A673 (cell line): ENCODE data around the gene VSX2. TPM values are rescaled to one million over a fixed set of nuclear protein-coding genes. Genes with fewer than 3 reads are reported as not detected.

Experiments
- BruUV-seq: library from RNA; stranded (reverse); fragments of 400-500 nt; replicated peaks from 2 replicates; lab custom pipeline; 2021; lab: Mats Ljungman, UMichigan
- CTCF ChIA-PET: fragments of 300-600 bp; sonication (Branson Sonifier 250); formaldehyde crosslinking; loops from one replicate; lab custom pipeline; 2022; ENCODE audit warnings: antibody characterized with exemption; lab: Charles Lee
- POLR2A ChIA-PET: fragments of 300-600 bp; sonication (Branson Sonifier 250); formaldehyde crosslinking; loops from one replicate; lab custom pipeline; 2022; ENCODE audit warnings: antibody characterized with exemption; ENCODE audit not compliant: low non-redundant PET; lab: Charles Lee
- DNase-seq: peaks from one replicate; pipeline ENCODE4 v3.0.0-alpha.2; 2015; ENCODE audit warnings: low spot score
- H3K27ac ChIP-seq: fragments of 200-600 bp; sonication (generic); 2 replicates; pipeline ENCODE4 v1.5.1; 2016; ENCODE audit warnings: mixed run types, low read depth, mild to moderate bottlenecking, mixed read lengths, antibody characterized with exemption, low read length; ENCODE audit not compliant: poor library complexity, severe bottlenecking
- H3K27me3 ChIP-seq: fragments of 200-600 bp; sonication (generic); replicated peaks from 2 replicates; pipeline ENCODE4 v1.6.1; 2017; ENCODE audit warnings: mixed run types, low read depth, mild to moderate bottlenecking, mixed read lengths, antibody characterized with exemption, low read length; ENCODE audit not compliant: insufficient read depth, poor library complexity
- H3K36me3 ChIP-seq: fragments of 200-600 bp; sonication (generic); 2 replicates; pipeline ENCODE4 v1.6.1; 2016; ENCODE audit warnings: mixed run types, mild to moderate bottlenecking, mixed read lengths, antibody characterized with exemption, low read length; ENCODE audit not compliant: insufficient read depth, poor library complexity, severe bottlenecking
- H3K4me1 ChIP-seq: fragments of 200-600 bp; sonication (generic); 2 replicates; pipeline ENCODE4 v1.6.1; 2017; ENCODE audit warnings: mixed run types, mild to moderate bottlenecking, mixed read lengths, antibody characterized with exemption, low read length; ENCODE audit not compliant: insufficient read depth, poor library complexity, severe bottlenecking
- H3K4me3 ChIP-seq: fragments of 200-600 bp; sonication (generic); 2 replicates; pipeline ENCODE4 v1.5.1; 2016; ENCODE audit warnings: low read depth, mixed run types, mild to moderate bottlenecking, mixed read lengths, low read length; ENCODE audit not compliant: poor library complexity, severe bottlenecking
- H3K9me3 ChIP-seq: fragments of 200-600 bp; sonication (generic); 2 replicates; pipeline ENCODE4 v1.6.1; 2016; ENCODE audit warnings: mixed run types, low read depth, mild to moderate bottlenecking, mixed read lengths, antibody characterized with exemption, low read length; ENCODE audit not compliant: poor library complexity, severe bottlenecking
- EZH2 ChIP-seq: fragments of 200-600 bp; sonication (generic); IDR thresholded peaks from 2 replicates; pipeline ENCODE4 v1.6.1; 2017; ENCODE audit warnings: borderline replicate concordance, low read depth, mild to moderate bottlenecking, mixed read lengths, antibody characterized with exemption, low read length; ENCODE audit not compliant: poor library complexity, severe bottlenecking
- intact Hi-C: fragments of 100-400 bp; cut with micrococcal nuclease; formaldehyde crosslinking; loops from one replicate; pipeline ENCODE4 v1.10.0; 2022; ENCODE audit not compliant: unreplicated experiment
- total RNA-seq: library from RNA; stranded (reverse); gene quantifications from 2 replicates; pipeline ENCODE4 v1.2.3, GENCODE V29; 2021
- TF ChIP-seq, protein P1 (sequence below): fragments of 300-800, 200-600 bp; sonication (generic); conservative IDR thresholded peaks from 2 replicates; pipeline ENCODE4 v1.5.1; 2017; ENCODE audit warnings: low read depth, mild to moderate bottlenecking, antibody characterized with exemption, low read length, moderate library complexity, mixed read lengths

The VSX2 gene
- total RNA-seq, 1 experiment from 2014 or later, result not detected

DNA sequence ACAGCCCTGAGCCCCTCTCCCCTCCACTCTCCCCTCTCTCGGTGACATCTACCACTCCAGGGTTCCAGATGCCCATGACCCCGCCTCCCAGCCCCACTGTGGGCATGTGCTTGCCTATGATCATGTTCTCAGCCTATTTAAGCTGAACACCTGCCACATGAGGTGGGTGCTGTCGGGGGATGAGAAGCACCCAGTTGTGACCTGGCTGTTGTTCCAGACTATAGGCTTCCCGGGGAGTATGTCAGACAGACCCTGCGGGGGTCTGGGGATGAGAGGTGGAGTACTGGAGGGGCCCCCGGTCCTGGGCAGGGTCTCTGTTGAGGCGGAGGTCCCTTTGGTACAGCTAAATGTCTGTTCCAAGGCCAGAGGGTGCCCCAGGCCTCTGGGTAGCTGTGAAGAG is 6.0 kb downstream of the VSX2 start:
- Histone ChIP-seq H3K36me3 (no peaks in the 10 kb centered on the region), H3K4me1 (no peaks in the 10 kb centered on the region), H3K27ac (no peak overlapping the region), H3K4me3 (no peak overlapping the region), H3K9me3 (no peaks in the 10 kb centered on the region), H3K27me3 (peaks cover 43% of the 10 kb centered on the region)
- intact Hi-C loops, result no loop called here
- TF ChIP-seq, protein P1, sequence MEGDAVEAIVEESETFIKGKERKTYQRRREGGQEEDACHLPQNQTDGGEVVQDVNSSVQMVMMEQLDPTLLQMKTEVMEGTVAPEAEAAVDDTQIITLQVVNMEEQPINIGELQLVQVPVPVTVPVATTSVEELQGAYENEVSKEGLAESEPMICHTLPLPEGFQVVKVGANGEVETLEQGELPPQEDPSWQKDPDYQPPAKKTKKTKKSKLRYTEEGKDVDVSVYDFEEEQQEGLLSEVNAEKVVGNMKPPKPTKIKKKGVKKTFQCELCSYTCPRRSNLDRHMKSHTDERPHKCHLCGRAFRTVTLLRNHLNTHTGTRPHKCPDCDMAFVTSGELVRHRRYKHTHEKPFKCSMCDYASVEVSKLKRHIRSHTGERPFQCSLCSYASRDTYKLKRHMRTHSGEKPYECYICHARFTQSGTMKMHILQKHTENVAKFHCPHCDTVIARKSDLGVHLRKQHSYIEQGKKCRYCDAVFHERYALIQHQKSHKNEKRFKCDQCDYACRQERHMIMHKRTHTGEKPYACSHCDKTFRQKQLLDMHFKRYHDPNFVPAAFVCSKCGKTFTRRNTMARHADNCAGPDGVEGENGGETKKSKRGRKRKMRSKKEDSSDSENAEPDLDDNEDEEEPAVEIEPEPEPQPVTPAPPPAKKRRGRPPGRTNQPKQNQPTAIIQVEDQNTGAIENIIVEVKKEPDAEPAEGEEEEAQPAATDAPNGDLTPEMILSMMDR, result no peak
- TF ChIP-seq EZH2, result no peak
- ChIA-PET CTCF (no interaction called here), POLR2A (no interaction called here)
- no TSS peak for BruUV-seq
- no peak for DNase-seq

DNA sequence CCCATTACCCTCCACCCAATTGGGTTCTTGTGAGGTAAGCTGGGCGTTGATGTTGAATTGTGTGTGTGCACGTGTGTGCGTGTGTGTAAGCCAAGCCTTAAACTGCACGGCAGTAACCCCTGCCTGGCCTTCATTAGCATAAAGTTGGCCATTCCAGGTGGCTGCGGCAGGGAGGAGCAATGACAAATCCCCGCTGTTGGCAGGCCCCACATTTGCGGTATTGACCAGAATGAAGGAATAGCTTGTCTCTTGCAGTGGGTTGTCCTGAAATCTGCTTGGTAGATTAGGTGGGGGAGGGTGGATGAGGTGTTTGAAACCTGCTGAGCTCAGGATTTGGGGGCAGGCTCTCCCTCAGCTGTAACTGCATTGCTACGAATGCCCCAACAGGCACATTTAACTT is 7.3 kb downstream of the VSX2 start:
- H3K27ac ChIP-seq, result no peak overlapping the region
- POLR2A ChIA-PET, result no interaction called here
- H3K27me3 ChIP-seq, result peaks cover 30% of the 10 kb centered on the region
- no peak for DNase-seq
- BruUV-seq, result no TSS peak
- no peak overlapping the region for H3K4me3 ChIP-seq
- no peaks in the 10 kb centered on the region for H3K4me1 ChIP-seq
- intact Hi-C loops, result no loop called here
- no peaks in the 10 kb centered on the region for H3K9me3 ChIP-seq
- CTCF ChIA-PET, result interaction anchor here (0.6 to 1.1 kb wide), 2 partner anchors 22 to 259 kb away, joined by 3 to 13 read pairs; no protein-coding TSS in a partner anchor
- no peaks in the 10 kb centered on the region for H3K36me3 ChIP-seq
- TF ChIP-seq EZH2, result no peak
- TF ChIP-seq, protein P1, result no peak

DNA sequence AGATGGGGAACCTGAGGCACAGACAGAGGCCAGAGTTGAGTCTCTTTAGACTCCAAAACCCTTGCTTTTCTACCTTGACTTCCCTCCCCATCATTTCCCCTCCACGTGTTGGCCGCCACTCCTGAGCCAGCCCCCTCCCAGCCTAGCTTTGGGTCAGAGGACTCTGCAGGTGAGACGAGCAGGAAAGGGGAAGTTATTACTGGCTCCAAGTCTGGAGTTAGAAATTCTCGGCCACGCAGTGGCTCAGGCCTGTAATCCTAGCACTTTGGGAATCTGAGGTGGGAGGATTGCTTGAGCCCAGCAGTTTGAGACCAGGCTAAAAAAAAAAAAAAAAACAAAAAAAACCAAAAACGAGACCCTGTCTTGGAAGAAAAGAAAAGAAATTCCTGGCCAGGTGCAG is 8.8 kb downstream of the VSX2 start:
- Histone ChIP-seq H3K27me3 (peaks cover 15% of the 10 kb centered on the region), H3K9me3 (no peaks in the 10 kb centered on the region), H3K36me3 (no peaks in the 10 kb centered on the region), H3K4me3 (no peak overlapping the region), H3K27ac (no peak overlapping the region), H3K4me1 (no peaks in the 10 kb centered on the region)
- no TSS peak for BruUV-seq
- ChIA-PET CTCF (no interaction called here), POLR2A (no interaction called here)
- intact Hi-C loops, result no loop called here
- no peak for TF ChIP-seq EZH2
- TF ChIP-seq, protein P1, result no peak
- DNase-seq, result no peak
